ENCODE data around the gene CUEDC1.
A peak's percentile ranks its signal among the peaks of the same experiment; 100 is the strongest.

The CUEDC1 gene

DNA sequence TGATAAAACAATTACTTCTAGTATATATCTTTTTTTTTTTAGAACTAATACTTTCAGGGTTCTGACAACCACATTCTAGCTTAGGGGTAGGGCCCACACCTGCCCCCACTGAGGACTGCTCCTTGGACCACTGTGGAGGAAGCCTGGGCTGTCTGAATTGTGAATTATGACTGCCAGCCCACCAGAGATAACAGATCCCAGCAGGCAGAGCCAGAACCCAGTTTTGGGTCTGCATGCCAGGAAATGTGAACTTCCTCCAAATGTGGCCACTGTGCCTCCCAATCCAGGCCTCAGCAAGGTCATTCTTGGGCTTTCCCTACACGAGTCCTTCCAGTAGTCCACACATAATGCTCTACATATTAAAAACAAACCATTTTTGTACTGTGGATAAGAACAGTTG lies 16.9 kb upstream of the CUEDC1 start:
- Histone ChIP-seq H3K4me1 (ENCODE audit: insufficient read depth, poor library complexity, severe bottlenecking) (no peaks in the 10 kb centered on the region), H3K36me3 (ENCODE audit: low read depth) (peaks cover 46% of the 10 kb centered on the region), H3K9me3 (ENCODE audit: severe bottlenecking) (peaks cover 2% of the 10 kb centered on the region), H3K27me3 (ENCODE audit: insufficient read depth, poor library complexity, severe bottlenecking) (no peaks in the 10 kb centered on the region), H3K4me3 (ENCODE audit: severe bottlenecking) (no peak overlapping the region), H3K27ac (ENCODE audit: poor library complexity, severe bottlenecking) (no peak overlapping the region)
- DNase-seq (ENCODE audit: low spot score), result no peak
- TF ChIP-seq, protein P1, sequence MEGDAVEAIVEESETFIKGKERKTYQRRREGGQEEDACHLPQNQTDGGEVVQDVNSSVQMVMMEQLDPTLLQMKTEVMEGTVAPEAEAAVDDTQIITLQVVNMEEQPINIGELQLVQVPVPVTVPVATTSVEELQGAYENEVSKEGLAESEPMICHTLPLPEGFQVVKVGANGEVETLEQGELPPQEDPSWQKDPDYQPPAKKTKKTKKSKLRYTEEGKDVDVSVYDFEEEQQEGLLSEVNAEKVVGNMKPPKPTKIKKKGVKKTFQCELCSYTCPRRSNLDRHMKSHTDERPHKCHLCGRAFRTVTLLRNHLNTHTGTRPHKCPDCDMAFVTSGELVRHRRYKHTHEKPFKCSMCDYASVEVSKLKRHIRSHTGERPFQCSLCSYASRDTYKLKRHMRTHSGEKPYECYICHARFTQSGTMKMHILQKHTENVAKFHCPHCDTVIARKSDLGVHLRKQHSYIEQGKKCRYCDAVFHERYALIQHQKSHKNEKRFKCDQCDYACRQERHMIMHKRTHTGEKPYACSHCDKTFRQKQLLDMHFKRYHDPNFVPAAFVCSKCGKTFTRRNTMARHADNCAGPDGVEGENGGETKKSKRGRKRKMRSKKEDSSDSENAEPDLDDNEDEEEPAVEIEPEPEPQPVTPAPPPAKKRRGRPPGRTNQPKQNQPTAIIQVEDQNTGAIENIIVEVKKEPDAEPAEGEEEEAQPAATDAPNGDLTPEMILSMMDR (IDR thresholded peaks at IDR 0.05; ENCODE audit: poor library complexity, severe bottlenecking), result no peak
- ATAC-seq (ENCODE audit: low read depth), result no peak

DNA sequence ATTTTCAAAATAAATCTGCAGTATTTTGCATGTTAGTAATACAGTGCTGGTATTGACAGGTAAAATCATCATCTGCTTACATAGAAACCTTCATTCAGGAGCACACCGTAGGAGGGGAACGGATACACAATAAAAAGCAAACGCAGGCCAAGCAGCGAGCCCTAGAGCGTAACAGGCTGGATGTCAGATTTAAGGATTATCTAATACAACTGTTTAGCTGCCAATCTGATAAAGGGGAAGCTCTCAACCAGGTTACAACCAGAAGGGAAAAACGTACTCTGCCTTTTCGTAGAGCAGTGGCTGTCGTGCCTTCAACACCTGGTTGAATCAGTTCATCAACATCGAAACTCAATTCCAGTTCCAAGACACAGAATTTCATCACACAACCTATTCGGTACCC lies 16.4 kb upstream of the CUEDC1 start:
- ATAC-seq (ENCODE audit: low read depth) (no peak), DNase-seq (ENCODE audit: low spot score) (no peak)
- H3K4me3 ChIP-seq (ENCODE audit: severe bottlenecking), result no peak overlapping the region
- peaks cover 41% of the 10 kb centered on the region for H3K36me3 ChIP-seq (ENCODE audit: low read depth)
- H3K27me3 ChIP-seq (ENCODE audit: insufficient read depth, poor library complexity, severe bottlenecking), result no peaks in the 10 kb centered on the region
- TF ChIP-seq, protein P1 (IDR thresholded peaks at IDR 0.05; ENCODE audit: poor library complexity, severe bottlenecking), result no peak
- no peak overlapping the region for H3K27ac ChIP-seq (ENCODE audit: poor library complexity, severe bottlenecking)
- H3K4me1 ChIP-seq (ENCODE audit: insufficient read depth, poor library complexity, severe bottlenecking), result no peaks in the 10 kb centered on the region
- peaks cover 1% of the 10 kb centered on the region for H3K9me3 ChIP-seq (ENCODE audit: severe bottlenecking)

DNA sequence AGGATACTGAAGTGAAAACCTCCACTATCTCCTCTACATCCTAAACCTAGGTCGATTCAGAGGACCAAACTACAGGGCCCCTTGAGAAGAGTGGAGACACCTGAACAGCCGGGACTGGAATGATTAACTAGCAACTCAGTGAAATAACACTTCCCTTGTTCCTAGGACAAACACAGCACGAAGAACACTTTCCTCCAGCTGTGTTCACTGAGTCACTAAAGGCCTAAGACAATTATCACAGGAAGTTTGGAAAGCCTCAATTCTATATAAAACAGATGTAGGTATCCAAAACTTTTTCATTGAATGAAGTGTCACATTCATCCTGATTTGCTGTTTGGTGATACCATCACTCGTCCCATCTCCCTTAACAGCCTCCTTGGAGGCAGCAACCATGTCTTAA lies 15.5 kb upstream of the CUEDC1 start:
- TF ChIP-seq, protein P1 (IDR thresholded peaks at IDR 0.05; ENCODE audit: poor library complexity, severe bottlenecking), result no peak
- ATAC-seq (ENCODE audit: low read depth) (0 out of 3 replicates have a peak, but pooled peaks have one; percentile 28), DNase-seq (ENCODE audit: low spot score) (no peak)
- Histone ChIP-seq H3K27me3 (ENCODE audit: insufficient read depth, poor library complexity, severe bottlenecking) (no peaks in the 10 kb centered on the region), H3K9me3 (ENCODE audit: severe bottlenecking) (no peaks in the 10 kb centered on the region), H3K27ac (ENCODE audit: poor library complexity, severe bottlenecking) (no peak overlapping the region), H3K4me1 (ENCODE audit: insufficient read depth, poor library complexity, severe bottlenecking) (no peaks in the 10 kb centered on the region), H3K36me3 (ENCODE audit: low read depth) (peaks cover 32% of the 10 kb centered on the region), H3K4me3 (ENCODE audit: severe bottlenecking) (no peak overlapping the region)

DNA sequence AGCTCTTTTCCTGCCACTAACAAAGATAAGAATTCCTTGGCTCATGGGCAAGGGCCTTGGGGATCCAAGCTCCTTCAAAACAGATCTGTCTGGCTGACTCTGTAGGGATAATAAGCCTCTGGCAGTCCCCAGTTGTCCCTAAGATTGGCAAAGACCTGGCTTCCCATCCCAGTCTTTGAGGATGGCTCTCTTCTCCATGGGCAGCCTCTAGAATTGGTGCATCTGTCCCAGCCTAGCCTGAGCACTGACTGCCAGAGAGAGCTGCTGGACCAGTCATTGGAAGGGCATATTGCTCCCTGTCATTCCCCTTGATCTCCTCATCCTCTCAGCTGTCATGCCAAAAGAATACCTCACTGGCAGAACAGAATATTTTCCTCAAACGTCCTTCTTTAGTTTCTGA lies 13.2 kb upstream of the CUEDC1 start:
- H3K27ac ChIP-seq (ENCODE audit: poor library complexity, severe bottlenecking), result no peak overlapping the region
- H3K4me3 ChIP-seq (ENCODE audit: severe bottlenecking), result no peak overlapping the region
- H3K4me1 ChIP-seq (ENCODE audit: insufficient read depth, poor library complexity, severe bottlenecking), result no peaks in the 10 kb centered on the region
- TF ChIP-seq, protein P1 (IDR thresholded peaks at IDR 0.05; ENCODE audit: poor library complexity, severe bottlenecking), result no peak
- no peaks in the 10 kb centered on the region for H3K9me3 ChIP-seq (ENCODE audit: severe bottlenecking)
- ATAC-seq (ENCODE audit: low read depth) (no peak), DNase-seq (ENCODE audit: low spot score) (no peak)
- peaks cover 9% of the 10 kb centered on the region for H3K36me3 ChIP-seq (ENCODE audit: low read depth)
- H3K27me3 ChIP-seq (ENCODE audit: insufficient read depth, poor library complexity, severe bottlenecking), result no peaks in the 10 kb centered on the region

DNA sequence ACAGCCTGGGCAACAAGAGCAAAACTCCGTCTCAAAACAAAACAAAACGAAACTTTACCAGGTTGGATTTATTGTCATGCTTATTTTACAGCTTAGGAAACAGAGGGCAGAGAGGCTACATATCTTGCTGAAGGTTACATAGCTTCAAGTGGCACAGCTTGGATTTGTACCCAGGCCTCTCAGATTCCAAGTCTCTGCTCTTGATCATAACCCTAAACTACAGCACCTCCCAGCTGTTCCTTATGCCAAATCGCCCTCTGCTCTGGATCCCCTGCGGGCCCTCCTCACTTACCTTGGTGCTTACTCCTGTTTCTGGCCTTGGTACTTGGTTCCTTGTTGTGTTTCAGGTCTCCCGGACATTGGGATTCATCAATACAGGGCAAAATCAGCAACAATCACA lies 11.7 kb upstream of the CUEDC1 start:
- Histone ChIP-seq H3K27ac (ENCODE audit: poor library complexity, severe bottlenecking) (no peak overlapping the region), H3K4me1 (ENCODE audit: insufficient read depth, poor library complexity, severe bottlenecking) (no peaks in the 10 kb centered on the region), H3K27me3 (ENCODE audit: insufficient read depth, poor library complexity, severe bottlenecking) (no peaks in the 10 kb centered on the region), H3K4me3 (ENCODE audit: severe bottlenecking) (no peak overlapping the region), H3K36me3 (ENCODE audit: low read depth) (no peaks in the 10 kb centered on the region), H3K9me3 (ENCODE audit: severe bottlenecking) (no peaks in the 10 kb centered on the region)
- ATAC-seq (ENCODE audit: low read depth), result no peak
- DNase-seq (ENCODE audit: low spot score), result no peak
- TF ChIP-seq, protein P1 (IDR thresholded peaks at IDR 0.05; ENCODE audit: poor library complexity, severe bottlenecking), result no peak

Data from RWPE2 (cell line).